ENCODE results near the gene PDILT.
"Not testable (repeated sequence)": the region's sequence is repeated elsewhere in the genome, so short reads cannot be mapped to it uniquely, and the experiment has no call there.

- not testable (repeated sequence) for TF ChIP-seq JUNB (IDR thresholded peaks at IDR 0.05; ENCODE audit: unreplicated experiment); CTCF (conservative IDR thresholded peaks at IDR 0.05; ENCODE audit: low read depth in 2 of 2); POLR2AphosphoS5 (IDR thresholded peaks at IDR 0.05; ENCODE audit: low read depth); ZNF331 (CRISPR knock-in tag; IDR thresholded peaks at IDR 0.05; ENCODE audit: low read depth); EZH2 (IDR thresholded peaks at IDR 0.05; ENCODE audit: low read depth, unreplicated experiment); EZH2phosphoT487 (IDR thresholded peaks at IDR 0.05; ENCODE audit: unreplicated experiment); STAT1 (IDR thresholded peaks at IDR 0.05; ENCODE audit: unreplicated experiment); CREB1 (CRISPR knock-in tag; IDR thresholded peaks at IDR 0.05; ENCODE audit: low read depth); ZNF114 (CRISPR knock-in tag; IDR thresholded peaks at IDR 0.05); NANOG (IDR thresholded peaks at IDR 0.05; ENCODE audit: borderline replicate concordance)
- TF ChIP-seq, protein P1, sequence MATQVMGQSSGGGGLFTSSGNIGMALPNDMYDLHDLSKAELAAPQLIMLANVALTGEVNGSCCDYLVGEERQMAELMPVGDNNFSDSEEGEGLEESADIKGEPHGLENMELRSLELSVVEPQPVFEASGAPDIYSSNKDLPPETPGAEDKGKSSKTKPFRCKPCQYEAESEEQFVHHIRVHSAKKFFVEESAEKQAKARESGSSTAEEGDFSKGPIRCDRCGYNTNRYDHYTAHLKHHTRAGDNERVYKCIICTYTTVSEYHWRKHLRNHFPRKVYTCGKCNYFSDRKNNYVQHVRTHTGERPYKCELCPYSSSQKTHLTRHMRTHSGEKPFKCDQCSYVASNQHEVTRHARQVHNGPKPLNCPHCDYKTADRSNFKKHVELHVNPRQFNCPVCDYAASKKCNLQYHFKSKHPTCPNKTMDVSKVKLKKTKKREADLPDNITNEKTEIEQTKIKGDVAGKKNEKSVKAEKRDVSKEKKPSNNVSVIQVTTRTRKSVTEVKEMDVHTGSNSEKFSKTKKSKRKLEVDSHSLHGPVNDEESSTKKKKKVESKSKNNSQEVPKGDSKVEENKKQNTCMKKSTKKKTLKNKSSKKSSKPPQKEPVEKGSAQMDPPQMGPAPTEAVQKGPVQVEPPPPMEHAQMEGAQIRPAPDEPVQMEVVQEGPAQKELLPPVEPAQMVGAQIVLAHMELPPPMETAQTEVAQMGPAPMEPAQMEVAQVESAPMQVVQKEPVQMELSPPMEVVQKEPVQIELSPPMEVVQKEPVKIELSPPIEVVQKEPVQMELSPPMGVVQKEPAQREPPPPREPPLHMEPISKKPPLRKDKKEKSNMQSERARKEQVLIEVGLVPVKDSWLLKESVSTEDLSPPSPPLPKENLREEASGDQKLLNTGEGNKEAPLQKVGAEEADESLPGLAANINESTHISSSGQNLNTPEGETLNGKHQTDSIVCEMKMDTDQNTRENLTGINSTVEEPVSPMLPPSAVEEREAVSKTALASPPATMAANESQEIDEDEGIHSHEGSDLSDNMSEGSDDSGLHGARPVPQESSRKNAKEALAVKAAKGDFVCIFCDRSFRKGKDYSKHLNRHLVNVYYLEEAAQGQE (IDR thresholded peaks at IDR 0.05; ENCODE audit: unreplicated experiment): not testable (repeated sequence)
- TF ChIP-seq, protein P2, sequence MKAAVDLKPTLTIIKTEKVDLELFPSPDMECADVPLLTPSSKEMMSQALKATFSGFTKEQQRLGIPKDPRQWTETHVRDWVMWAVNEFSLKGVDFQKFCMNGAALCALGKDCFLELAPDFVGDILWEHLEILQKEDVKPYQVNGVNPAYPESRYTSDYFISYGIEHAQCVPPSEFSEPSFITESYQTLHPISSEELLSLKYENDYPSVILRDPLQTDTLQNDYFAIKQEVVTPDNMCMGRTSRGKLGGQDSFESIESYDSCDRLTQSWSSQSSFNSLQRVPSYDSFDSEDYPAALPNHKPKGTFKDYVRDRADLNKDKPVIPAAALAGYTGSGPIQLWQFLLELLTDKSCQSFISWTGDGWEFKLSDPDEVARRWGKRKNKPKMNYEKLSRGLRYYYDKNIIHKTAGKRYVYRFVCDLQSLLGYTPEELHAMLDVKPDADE (IDR thresholded peaks at IDR 0.05): not testable (repeated sequence)
These were observed 42.3 kb upstream of the PDILT start for GRCh38 chr16:20446652-20447393.
